Activated CD8-positive, alpha-beta memory T cell treated with anti-CD3 and anti-CD28 coated beads, Interleukin-2, amount 10 ng/mL, durations not matched to agents 7 days and 5 days (primary cell): ENCODE measurements around the gene PHKB. TPM values are rescaled to one million over a fixed set of nuclear protein-coding genes. Genes with fewer than 3 reads are reported as not detected.
"Not testable (repeated sequence)": the region's sequence is repeated elsewhere in the genome, so short reads cannot be mapped to it uniquely, and the experiment has no call there.

ENCODE experiments used
- ATAC-seq: fragments of 150-1000 bp; cut with Tn5 transposase; one replicate; pipeline ENCODE4 v1.10.0; 2021; ENCODE audit warnings: moderate library complexity
- CTCF ChIA-PET: fragments of 350-600 bp; sonication (Branson Sonifier 250); formaldehyde crosslinking; loops from one replicate; lab custom pipeline; 2021; ENCODE audit warnings: antibody characterized with exemption; lab: Charles Lee
- DNase-seq: peaks from one replicate; pipeline ENCODE4 v3.0.0-alpha.2; 2020
- H3K27ac Mint-ChIP-seq: one replicate; pipeline ENCODE4 v1.8.0; 2021; ENCODE audit warnings: mild to moderate bottlenecking, mixed read lengths
- H3K27me3 Mint-ChIP-seq: one replicate; pipeline ENCODE4 v1.8.0; 2021; ENCODE audit warnings: mixed read lengths
- H3K36me3 Mint-ChIP-seq: one replicate; pipeline ENCODE4 v1.8.0; 2021; ENCODE audit warnings: mild to moderate bottlenecking, mixed read lengths
- H3K4me1 Mint-ChIP-seq: one replicate; pipeline ENCODE4 v1.8.0; 2021; ENCODE audit warnings: mixed read lengths
- H3K4me3 Mint-ChIP-seq: one replicate; pipeline ENCODE4 v1.8.0; 2021; ENCODE audit warnings: mild to moderate bottlenecking, moderate library complexity, mixed read lengths
- H3K9me3 Mint-ChIP-seq: one replicate; pipeline ENCODE4 v1.8.0; 2022; ENCODE audit warnings: low read depth, mixed read lengths
- total RNA-seq, 2 experiments: library from RNA; stranded (reverse); gene quantifications; one replicate each; pipeline ENCODE4 v1.2.3, GENCODE V29; 2021

PHKB gene
- total RNA-seq, 2 experiments from 2014 or later, result 33.7 to 35.7 TPM

- Mint-ChIP-seq H3K4me3 (no peak overlapping the region), H3K27me3 (no peaks in the 10 kb centered on the region), H3K9me3 (peaks cover 10% of the 10 kb centered on the region), H3K27ac (no peak overlapping the region), H3K36me3 (peaks cover 49% of the 10 kb centered on the region), H3K4me1 (peaks cover 3% of the 10 kb centered on the region)
- DNase-seq (no peak), ATAC-seq (no peak)
- CTCF ChIA-PET, result no interaction called here
These were observed 77.3 kb downstream of the PHKB start for GRCh38 chr16:47538472-47538871.

- Mint-ChIP-seq H3K9me3 (peaks cover 17% of the 10 kb centered on the region), H3K36me3 (peaks cover 55% of the 10 kb centered on the region), H3K4me1 (peaks cover 15% of the 10 kb centered on the region)
- H3K4me3 Mint-ChIP-seq, H3K27ac Mint-ChIP-seq, DNase-seq, CTCF ChIA-PET, ATAC-seq, H3K27me3 Mint-ChIP-seq: not testable (repeated sequence)
These were observed 78.9 kb downstream of the PHKB start for GRCh38 chr16:47539707-47540670.

GRCh38 chr16:47541135-47541534 lies 80.0 kb downstream of the PHKB start:
- CTCF ChIA-PET, DNase-seq, ATAC-seq, H3K27me3 Mint-ChIP-seq, H3K27ac Mint-ChIP-seq, H3K4me3 Mint-ChIP-seq: not testable (repeated sequence)
- peaks cover 60% of the 10 kb centered on the region for H3K36me3 Mint-ChIP-seq
- H3K4me1 Mint-ChIP-seq, result peaks cover 20% of the 10 kb centered on the region
- peaks cover 22% of the 10 kb centered on the region for H3K9me3 Mint-ChIP-seq

- ATAC-seq, CTCF ChIA-PET, H3K4me3 Mint-ChIP-seq, H3K27me3 Mint-ChIP-seq: not testable (repeated sequence)
- H3K36me3 Mint-ChIP-seq, result peaks cover 64% of the 10 kb centered on the region
- H3K27ac Mint-ChIP-seq, result peak overlapping the region; percentile 47
- peaks cover 17% of the 10 kb centered on the region for H3K4me1 Mint-ChIP-seq
- H3K9me3 Mint-ChIP-seq, result peaks cover 27% of the 10 kb centered on the region
- peak; percentile 44 for DNase-seq
These were observed 83.1 kb downstream of the PHKB start for GRCh38 chr16:47544255-47544654.

GRCh38 chr16:47551185-47551584 lies 90.1 kb downstream of the PHKB start:
- DNase-seq, ATAC-seq, H3K27ac Mint-ChIP-seq, CTCF ChIA-PET, H3K4me3 Mint-ChIP-seq, H3K27me3 Mint-ChIP-seq, H3K4me1 Mint-ChIP-seq: not testable (repeated sequence)
- H3K36me3 Mint-ChIP-seq, result peaks cover 59% of the 10 kb centered on the region
- H3K9me3 Mint-ChIP-seq, result peaks cover 13% of the 10 kb centered on the region

GRCh38 chr16:47551767-47552166 lies 90.6 kb downstream of the PHKB start:
- H3K4me1 Mint-ChIP-seq, H3K27ac Mint-ChIP-seq, ATAC-seq, CTCF ChIA-PET, H3K4me3 Mint-ChIP-seq, DNase-seq, H3K27me3 Mint-ChIP-seq: not testable (repeated sequence)
- H3K36me3 Mint-ChIP-seq, result peaks cover 58% of the 10 kb centered on the region
- H3K9me3 Mint-ChIP-seq, result peaks cover 13% of the 10 kb centered on the region

GRCh38 chr16:47553853-47554564 lies 92.9 kb downstream of the PHKB start:
- Mint-ChIP-seq H3K4me3 (no peak overlapping the region), H3K27me3 (no peaks in the 10 kb centered on the region), H3K4me1 (no peaks in the 10 kb centered on the region), H3K9me3 (peaks cover 9% of the 10 kb centered on the region), H3K27ac (no peak overlapping the region), H3K36me3 (peaks cover 49% of the 10 kb centered on the region)
- no peak for DNase-seq
- ATAC-seq, result no peak
- CTCF ChIA-PET, result interaction anchor here (0.9 kb wide), 1 partner anchor 14 kb away, joined by 3 read pairs; no protein-coding TSS in a partner anchor

GRCh38 chr16:47554587-47554986 lies 93.5 kb downstream of the PHKB start:
- not testable (repeated sequence) for H3K4me3 Mint-ChIP-seq, H3K4me1 Mint-ChIP-seq, ATAC-seq, H3K9me3 Mint-ChIP-seq, H3K27me3 Mint-ChIP-seq, H3K27ac Mint-ChIP-seq, DNase-seq
- CTCF ChIA-PET, result interaction anchor here (0.9 kb wide), 1 partner anchor 13 kb away, joined by 3 read pairs; no protein-coding TSS in a partner anchor
- peaks cover 46% of the 10 kb centered on the region for H3K36me3 Mint-ChIP-seq

GRCh38 chr16:47561286-47561685 lies 100.2 kb downstream of the PHKB start:
- DNase-seq (no peak), ATAC-seq (no peak)
- CTCF ChIA-PET, result no interaction called here
- peaks cover 6% of the 10 kb centered on the region for H3K9me3 Mint-ChIP-seq
- H3K27ac Mint-ChIP-seq, result no peak overlapping the region
- peaks cover 27% of the 10 kb centered on the region for H3K36me3 Mint-ChIP-seq
- no peaks in the 10 kb centered on the region for H3K27me3 Mint-ChIP-seq
- peaks cover 15% of the 10 kb centered on the region for H3K4me1 Mint-ChIP-seq
- no peak overlapping the region for H3K4me3 Mint-ChIP-seq

GRCh38 chr16:47562366-47562765 lies 101.2 kb downstream of the PHKB start:
- Mint-ChIP-seq H3K9me3 (peaks cover 6% of the 10 kb centered on the region), H3K4me3 (no peak overlapping the region), H3K27me3 (no peaks in the 10 kb centered on the region), H3K36me3 (peaks cover 31% of the 10 kb centered on the region), H3K4me1 (peaks cover 15% of the 10 kb centered on the region), H3K27ac (no peak overlapping the region)
- DNase-seq, result no peak
- no peak for ATAC-seq
- CTCF ChIA-PET, result no interaction called here

- ATAC-seq, result no peak
- no peak overlapping the region for H3K27ac Mint-ChIP-seq
- peaks cover 33% of the 10 kb centered on the region for H3K4me1 Mint-ChIP-seq
- CTCF ChIA-PET, result no interaction called here
- H3K27me3 Mint-ChIP-seq, result no peaks in the 10 kb centered on the region
- no peak overlapping the region for H3K4me3 Mint-ChIP-seq
- DNase-seq, result no peak
- H3K36me3 Mint-ChIP-seq, result peaks cover 39% of the 10 kb centered on the region
- H3K9me3 Mint-ChIP-seq, result peaks cover 6% of the 10 kb centered on the region
These were observed 104.3 kb downstream of the PHKB start for GRCh38 chr16:47565454-47565853.

- H3K9me3 Mint-ChIP-seq, result peaks cover 6% of the 10 kb centered on the region
- CTCF ChIA-PET, result no interaction called here
- ATAC-seq, result no peak
- DNase-seq, result no peak
- peaks cover 42% of the 10 kb centered on the region for H3K36me3 Mint-ChIP-seq
- H3K27me3 Mint-ChIP-seq, result no peaks in the 10 kb centered on the region
- no peak overlapping the region for H3K27ac Mint-ChIP-seq
- H3K4me1 Mint-ChIP-seq, result peaks cover 33% of the 10 kb centered on the region
- no peak overlapping the region for H3K4me3 Mint-ChIP-seq
These were observed 106.2 kb downstream of the PHKB start for GRCh38 chr16:47567321-47567720.

GRCh38 chr16:47568351-47568750 lies 107.2 kb downstream of the PHKB start:
- peak; percentile 53 for ATAC-seq

More at GRCh38 chr16:47568351-47568750, 107.2 kb downstream of the PHKB start:
- Mint-ChIP-seq H3K27me3 (no peaks in the 10 kb centered on the region), H3K27ac (peak overlapping the region; percentile 84), H3K4me3 (peak overlapping the region; percentile 58), H3K4me1 (peaks cover 38% of the 10 kb centered on the region), H3K36me3 (peaks cover 42% of the 10 kb centered on the region), H3K9me3 (peaks cover 3% of the 10 kb centered on the region)
- no peak for DNase-seq
- CTCF ChIA-PET, result interaction anchor here (0.7 to 1.5 kb wide), 2 partner anchors 14 to 427 kb away, joined by 3 read pairs; no protein-coding TSS in a partner anchor
